ENCODE measurements around the gene SORBS2.

DNA sequence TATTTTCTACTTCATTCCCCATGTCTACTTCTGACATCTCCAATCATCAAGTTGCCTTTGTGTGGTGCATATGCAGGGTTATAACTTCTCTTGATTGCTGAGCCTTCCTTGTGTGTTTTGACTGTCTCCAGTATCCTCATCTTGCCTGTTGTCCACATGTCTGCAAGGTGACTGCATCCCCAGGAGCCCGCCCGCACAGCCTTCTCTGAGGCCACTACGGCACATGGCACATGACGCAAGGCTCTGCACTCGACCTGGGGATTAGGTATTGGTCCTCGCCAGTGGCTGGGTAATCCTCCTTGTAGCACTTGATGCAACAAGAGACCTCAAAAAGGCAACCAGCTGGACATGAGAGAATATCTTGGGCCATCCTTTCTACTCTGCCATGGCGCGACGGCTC lies 122.6 kb downstream of the SORBS2 start:
- no peak for TF ChIP-seq POLR2A (IDR thresholded peaks at IDR 0.05)
- TF ChIP-seq, protein P1, sequence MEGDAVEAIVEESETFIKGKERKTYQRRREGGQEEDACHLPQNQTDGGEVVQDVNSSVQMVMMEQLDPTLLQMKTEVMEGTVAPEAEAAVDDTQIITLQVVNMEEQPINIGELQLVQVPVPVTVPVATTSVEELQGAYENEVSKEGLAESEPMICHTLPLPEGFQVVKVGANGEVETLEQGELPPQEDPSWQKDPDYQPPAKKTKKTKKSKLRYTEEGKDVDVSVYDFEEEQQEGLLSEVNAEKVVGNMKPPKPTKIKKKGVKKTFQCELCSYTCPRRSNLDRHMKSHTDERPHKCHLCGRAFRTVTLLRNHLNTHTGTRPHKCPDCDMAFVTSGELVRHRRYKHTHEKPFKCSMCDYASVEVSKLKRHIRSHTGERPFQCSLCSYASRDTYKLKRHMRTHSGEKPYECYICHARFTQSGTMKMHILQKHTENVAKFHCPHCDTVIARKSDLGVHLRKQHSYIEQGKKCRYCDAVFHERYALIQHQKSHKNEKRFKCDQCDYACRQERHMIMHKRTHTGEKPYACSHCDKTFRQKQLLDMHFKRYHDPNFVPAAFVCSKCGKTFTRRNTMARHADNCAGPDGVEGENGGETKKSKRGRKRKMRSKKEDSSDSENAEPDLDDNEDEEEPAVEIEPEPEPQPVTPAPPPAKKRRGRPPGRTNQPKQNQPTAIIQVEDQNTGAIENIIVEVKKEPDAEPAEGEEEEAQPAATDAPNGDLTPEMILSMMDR (IDR thresholded peaks at IDR 0.05) = no peak
- TF ChIP-seq EP300 (IDR thresholded peaks at IDR 0.05) = no peak
- no peak for TF ChIP-seq POLR2AphosphoS5 (IDR thresholded peaks at IDR 0.05)
